Chondrocyte (in vitro differentiated cells): ENCODE data around the gene LPIN1. TPM values are rescaled to one million over a fixed set of nuclear protein-coding genes. Genes with fewer than 3 reads are reported as not detected.
"Not testable (repeated sequence)": the region's sequence is repeated elsewhere in the genome, so short reads cannot be mapped to it uniquely, and the experiment has no call there.

Experiments used
- DNase-seq: peaks from one replicate; pipeline ENCODE4 v3.0.0; 2021; ENCODE audit warnings: mixed read lengths, low spot score
- H3K27ac Mint-ChIP-seq: one replicate; pipeline ENCODE4 v1.8.0; 2021; ENCODE audit warnings: mild to moderate bottlenecking, moderate library complexity, mixed read lengths; ENCODE audit not compliant: unreplicated experiment
- H3K27me3 Mint-ChIP-seq: 2 replicates; pipeline ENCODE4 v1.8.0; 2021; ENCODE audit warnings: low read depth, mixed read lengths
- H3K36me3 Mint-ChIP-seq: 2 replicates; pipeline ENCODE4 v1.8.0; 2021; ENCODE audit warnings: low read depth, mixed read lengths
- H3K4me1 Mint-ChIP-seq: 2 replicates; pipeline ENCODE4 v1.8.0; 2021; ENCODE audit warnings: low read depth, mild to moderate bottlenecking, mixed read lengths
- H3K4me3 Mint-ChIP-seq: one replicate; pipeline ENCODE4 v1.8.0; 2021; ENCODE audit warnings: mild to moderate bottlenecking, moderate library complexity, mixed read lengths; ENCODE audit not compliant: unreplicated experiment
- H3K9me3 Mint-ChIP-seq: 2 replicates; pipeline ENCODE4 v1.8.0; 2021; ENCODE audit warnings: low read depth, mixed read lengths
- CTCF ChIP-seq: fragments of 200-600 bp; sonication (generic); IDR thresholded peaks from 2 replicates; pipeline ENCODE4 v1.5.0; 2021; ENCODE audit warnings: antibody characterized with exemption, mild to moderate bottlenecking, moderate library complexity
- total RNA-seq: library from RNA; stranded (reverse); gene quantifications from 3 replicates; pipeline ENCODE4 v1.2.1, GENCODE V29; 2021

The LPIN1 gene
- total RNA-seq, 1 donor from 2014 or later: 17.5 TPM

- H3K4me3 Mint-ChIP-seq: no peak overlapping the region
- no peaks in the 10 kb centered on the region for H3K36me3 Mint-ChIP-seq
- TF ChIP-seq CTCF: no peak
- DNase-seq: no peak
- no peak overlapping the region for H3K27ac Mint-ChIP-seq
- no peaks in the 10 kb centered on the region for H3K4me1 Mint-ChIP-seq
- H3K9me3 Mint-ChIP-seq: peaks cover 3% of the 10 kb centered on the region
- peaks cover 26% of the 10 kb centered on the region for H3K27me3 Mint-ChIP-seq
Observed at GRCh38 chr2:11853197-11853588, 106.8 kb downstream of the LPIN1 start.

DNA sequence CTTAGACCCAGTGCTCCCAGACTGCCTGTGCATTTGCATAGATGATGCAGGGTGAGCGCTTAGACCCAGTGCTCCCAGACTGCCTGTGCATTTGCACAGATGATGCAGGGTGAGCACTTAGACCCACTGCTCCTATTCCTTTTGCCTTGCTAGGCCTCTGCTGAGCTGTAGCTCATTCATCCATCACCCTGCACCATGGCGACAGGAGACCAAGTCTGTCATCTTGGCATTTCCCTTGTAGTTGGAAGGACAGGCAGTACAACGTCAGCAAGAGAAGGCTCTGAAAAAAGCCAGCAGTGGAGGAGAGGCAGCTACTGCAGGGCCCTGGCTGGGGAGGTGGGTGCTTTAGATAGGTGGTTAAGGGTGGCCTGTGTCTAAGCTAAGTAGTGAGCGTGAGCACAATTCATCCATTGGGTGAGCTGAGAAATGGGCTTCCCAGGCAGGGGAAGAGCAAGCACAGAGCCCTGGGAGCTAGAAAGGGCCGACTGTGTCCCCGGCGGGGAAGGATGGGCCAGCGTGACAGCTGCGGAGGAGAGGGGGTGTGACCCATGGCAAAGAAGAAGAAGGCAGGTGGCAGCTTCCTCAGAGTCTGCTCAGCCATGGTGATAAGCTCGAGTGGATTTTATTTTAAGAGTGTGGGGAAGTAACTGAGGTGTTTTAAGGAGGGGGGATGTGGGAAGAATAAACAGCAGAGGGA, 108.8 kb downstream of the LPIN1 start:
- peaks cover 3% of the 10 kb centered on the region for H3K36me3 Mint-ChIP-seq
- no peak overlapping the region for H3K4me3 Mint-ChIP-seq
- H3K27me3 Mint-ChIP-seq: peaks cover 22% of the 10 kb centered on the region
- no peak overlapping the region for H3K27ac Mint-ChIP-seq
- no peak for TF ChIP-seq CTCF
- DNase-seq: no peak
- H3K4me1 Mint-ChIP-seq: no peaks in the 10 kb centered on the region
- H3K9me3 Mint-ChIP-seq: peaks cover 8% of the 10 kb centered on the region

- peaks cover 22% of the 10 kb centered on the region for H3K27me3 Mint-ChIP-seq
- no peak for TF ChIP-seq CTCF
- DNase-seq: no peak
- H3K27ac Mint-ChIP-seq: no peak overlapping the region
- H3K4me1 Mint-ChIP-seq: no peaks in the 10 kb centered on the region
- H3K36me3 Mint-ChIP-seq: peaks cover 3% of the 10 kb centered on the region
- H3K9me3 Mint-ChIP-seq: peaks cover 8% of the 10 kb centered on the region
- H3K4me3 Mint-ChIP-seq: no peak overlapping the region
Observed at GRCh38 chr2:11856095-11856494, 109.7 kb downstream of the LPIN1 start.

- peaks cover 8% of the 10 kb centered on the region for H3K9me3 Mint-ChIP-seq
- H3K4me1 Mint-ChIP-seq: peaks cover 5% of the 10 kb centered on the region
- no peak overlapping the region for H3K4me3 Mint-ChIP-seq
- H3K27ac Mint-ChIP-seq: no peak overlapping the region
- TF ChIP-seq CTCF: no peak
- no peak for DNase-seq
- peaks cover 3% of the 10 kb centered on the region for H3K36me3 Mint-ChIP-seq
- peaks cover 17% of the 10 kb centered on the region for H3K27me3 Mint-ChIP-seq
Observed at GRCh38 chr2:11858883-11859282, 112.5 kb downstream of the LPIN1 start.

- not testable (repeated sequence) for H3K36me3 Mint-ChIP-seq, DNase-seq, H3K4me3 Mint-ChIP-seq, H3K27ac Mint-ChIP-seq, H3K9me3 Mint-ChIP-seq
- H3K4me1 Mint-ChIP-seq: peaks cover 11% of the 10 kb centered on the region
- H3K27me3 Mint-ChIP-seq: peaks cover 15% of the 10 kb centered on the region
Observed at GRCh38 chr2:11859975-11860374, 113.5 kb downstream of the LPIN1 start.

DNA sequence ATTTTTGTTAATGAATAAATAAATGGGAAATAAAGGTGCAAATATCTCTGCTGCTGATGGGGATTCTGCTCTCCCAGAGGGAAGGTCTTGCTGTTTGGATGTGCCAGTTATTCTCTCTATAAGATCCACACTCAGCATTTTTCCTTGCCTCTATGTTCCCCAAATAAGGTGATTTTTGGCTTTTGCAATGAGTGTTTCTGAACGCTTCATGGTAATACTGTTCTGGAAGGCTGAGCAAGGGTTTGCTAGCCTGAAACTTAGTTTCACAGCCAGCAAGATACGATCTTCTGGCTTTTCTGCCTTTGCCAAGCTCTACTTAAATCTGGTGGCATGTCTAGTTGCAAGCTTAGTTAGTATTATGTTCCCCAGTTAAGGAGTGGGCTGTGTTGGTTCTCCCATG, 114.6 kb downstream of the LPIN1 start:
- TF ChIP-seq CTCF: no peak
- peaks cover 3% of the 10 kb centered on the region for H3K36me3 Mint-ChIP-seq
- peaks cover 8% of the 10 kb centered on the region for H3K9me3 Mint-ChIP-seq
- no peak for DNase-seq
- H3K27ac Mint-ChIP-seq: no peak overlapping the region
- peaks cover 10% of the 10 kb centered on the region for H3K27me3 Mint-ChIP-seq
- no peak overlapping the region for H3K4me3 Mint-ChIP-seq
- H3K4me1 Mint-ChIP-seq: peaks cover 11% of the 10 kb centered on the region
